HepG2 (cell line): ENCODE data around the gene BMP6. TPM values are rescaled to one million over a fixed set of nuclear protein-coding genes. Genes with fewer than 3 reads are reported as not detected.

Source experiments
- ATAC-seq: fragments of 200-7000 bp; cut with Tn5 transposase; 3 replicates; pipeline ENCODE4 v1.9.1; 2020; ENCODE audit warnings: mild to moderate bottlenecking, moderate library complexity
- BruUV-seq: library from RNA; stranded (reverse); fragments of 400-500 nt; replicated peaks from 2 replicates; lab custom pipeline; 2021; lab: Mats Ljungman, UMichigan
- CTCF ChIA-PET: fragments of 300-600 bp; formaldehyde crosslinking; extraction: SDS; loops from one replicate; lab custom pipeline; 2021; ENCODE audit warnings: low total read pairs, inconsistent platforms, low intra/inter-chr PET ratio; lab: Yijun Ruan, JAX
- POLR2A ChIA-PET: fragments of 350-600 bp; sonication (Branson Sonifier 250); formaldehyde crosslinking; loops from one replicate; lab custom pipeline; 2020; ENCODE audit warnings: antibody characterized with exemption, inconsistent platforms; lab: Yijun Ruan, JAX
- DNase-seq: peaks from one replicate; pipeline ENCODE4 v3.0.0-alpha.2; 2015; ENCODE audit warnings: low spot score
- FAIRE-seq: peaks from 3 replicates; lab custom pipeline; 2011; peaks lifted over from hg19 to GRCh38; lab: Jason Lieb, UNC
- H2AFZ ChIP-seq: one replicate; pipeline ENCODE4 v1.6.1; 2011; ENCODE audit warnings: low read length, inconsistent platforms
- H3K27ac ChIP-seq: fragments of 300-600 bp; 3 replicates; pipeline ENCODE4 v1.8.0; 2011; ENCODE audit warnings: mixed run types, mild to moderate bottlenecking, mixed read lengths, low read length, inconsistent platforms; ENCODE audit not compliant: insufficient read depth; ENCODE audit errors: extremely low read length
- H3K27me3 ChIP-seq, 2 experiments: fragments of 200-600 bp in 1 of 2; 2 replicates in 1 of 2; 3 replicates in 1 of 2; pipeline versions ENCODE4 v1.6.0 to v1.8.0; 2011; ENCODE audit warnings: low read length in 2 of 2, mild to moderate bottlenecking in 2 of 2, moderate library complexity in 2 of 2, inconsistent platforms in 1 of 2; ENCODE audit not compliant: insufficient read depth in 2 of 2, control insufficient read depth in 1 of 2
- H3K36me3 ChIP-seq, 2 experiments: fragments of 200-600 bp in 1 of 2; replicated peaks in 1 of 2; 2 replicates in 1 of 2; 3 replicates in 1 of 2; pipeline versions ENCODE4 v1.5.1 to v1.8.0; 2011; ENCODE audit warnings: low read length in 2 of 2, inconsistent platforms in 1 of 2; ENCODE audit not compliant: insufficient read depth in 2 of 2, control insufficient read depth in 1 of 2
- H3K4me1 ChIP-seq: 2 replicates; pipeline ENCODE4 v1.5.1; 2012; ENCODE audit warnings: low read length, inconsistent platforms; ENCODE audit not compliant: insufficient read depth
- H3K4me2 ChIP-seq: 2 replicates; pipeline ENCODE4 v1.6.0; 2011; ENCODE audit warnings: low read depth, low read length, inconsistent platforms
- H3K4me3 ChIP-seq, 3 experiments: fragments of 200-600 bp in 1 of 3; sonication (generic), shearing (Covaris generic) in 1 of 3; replicated peaks in 1 of 3; 2 replicates each; pipeline ENCODE4 v1.5.1; 2011 to 2016; ENCODE audit warnings: low read length in 3 of 3, inconsistent platforms in 2 of 3, low read depth in 2 of 3, mild to moderate bottlenecking in 2 of 3, control low read depth in 1 of 3, mixed read lengths in 1 of 3; ENCODE audit not compliant: insufficient read depth in 1 of 3
- H3K79me2 ChIP-seq: one replicate; pipeline ENCODE4 v1.6.1; 2011; ENCODE audit warnings: low read length, inconsistent platforms; ENCODE audit not compliant: insufficient read depth
- H3K9ac ChIP-seq: 2 replicates; pipeline ENCODE4 v1.6.0; 2011; ENCODE audit warnings: mild to moderate bottlenecking, low read depth, low read length, inconsistent platforms; ENCODE audit not compliant: insufficient read depth
- H3K9me3 ChIP-seq: 2 replicates; pipeline ENCODE4 v1.5.1; 2012; ENCODE audit warnings: mild to moderate bottlenecking, low read length
- H4K20me1 ChIP-seq: 2 replicates; pipeline ENCODE4 v1.6.0; 2011; ENCODE audit warnings: inconsistent platforms, mild to moderate bottlenecking, low read length, moderate library complexity; ENCODE audit not compliant: insufficient read depth
- FOXO4 ChIP-seq: sonication (generic); formaldehyde crosslinking; conservative IDR thresholded peaks from 2 replicates; pipeline ENCODE4 v1.8.1; 2023; ENCODE audit warnings: missing genetic modification reagents
- GABPB1 ChIP-seq: IDR thresholded peaks from 2 replicates; pipeline ENCODE4 v1.6.1; 2016; ENCODE audit warnings: mild to moderate bottlenecking, missing genetic modification reagents, moderate library complexity, missing compliant biosample characterization
- HMGA1 ChIP-seq: sonication (generic); formaldehyde crosslinking; conservative IDR thresholded peaks from 2 replicates; pipeline ENCODE4 v1.4.0; 2020; ENCODE audit warnings: missing genetic modification reagents
- MATR3 ChIP-seq: sonication (generic); formaldehyde crosslinking; IDR thresholded peaks from 2 replicates; pipeline ENCODE4 v1.4.0; 2020; ENCODE audit warnings: missing genetic modification reagents
- MAZ ChIP-seq, 2 experiments: sonication (generic) in 1 of 2; formaldehyde crosslinking in 1 of 2; IDR thresholded peaks; 2 replicates each; pipeline versions ENCODE4 v1.5.0 to v1.6.1; 2012 to 2020; ENCODE audit warnings: low read depth in 2 of 2, mild to moderate bottlenecking in 2 of 2, borderline replicate concordance in 1 of 2, improper control_type of control experiment in 1 of 2, low read length in 1 of 2, missing genetic modification reagents in 1 of 2, moderate library complexity in 1 of 2
- NR2F1 ChIP-seq, 2 experiments: fragments of 450-650 bp in 1 of 2; formaldehyde crosslinking in 1 of 2; IDR thresholded peaks; 2 replicates each; pipeline versions ENCODE4 v1.5.0 to v1.6.1; 2016 to 2020; ENCODE audit warnings: mild to moderate bottlenecking in 1 of 2, missing compliant biosample characterization in 1 of 2, missing genetic modification reagents in 1 of 2, moderate library complexity in 1 of 2
- PBX3 ChIP-seq: sonication (generic); formaldehyde crosslinking; IDR thresholded peaks from 2 replicates; pipeline ENCODE4 v1.8.1; 2023; ENCODE audit warnings: missing genetic modification reagents, inconsistent platforms, borderline replicate concordance
- RARG ChIP-seq: sonication (generic); formaldehyde crosslinking; IDR thresholded peaks from 2 replicates; pipeline ENCODE4 v1.4.0; 2020; ENCODE audit warnings: low read depth, mild to moderate bottlenecking, missing genetic modification reagents
- SAFB2 ChIP-seq: sonication (generic); formaldehyde crosslinking; IDR thresholded peaks from 2 replicates; pipeline ENCODE4 v1.5.1; 2020; ENCODE audit warnings: missing genetic modification reagents, low read depth, mild to moderate bottlenecking, borderline replicate concordance
- SRSF1 ChIP-seq: fragments of 200-400 bp; formaldehyde crosslinking; optimal IDR thresholded peaks from 2 replicates; pipeline ENCODE3; 2017; ENCODE audit warnings: mild to moderate bottlenecking, low read depth, low read length, moderate library complexity
- SRSF4 ChIP-seq: fragments of 200-400 bp; formaldehyde crosslinking; IDR thresholded peaks from one replicate; pipeline ENCODE4 v1.6.1; 2018; ENCODE audit warnings: mild to moderate bottlenecking, low read depth, low read length, moderate library complexity; ENCODE audit not compliant: poor library complexity, severe bottlenecking
- TAF1 ChIP-seq: sonication (generic); formaldehyde crosslinking; IDR thresholded peaks from 2 replicates; pipeline ENCODE4 v1.4.0; 2020; ENCODE audit warnings: missing genetic modification reagents
- TOPORS ChIP-seq: sonication (generic); formaldehyde crosslinking; IDR thresholded peaks from 2 replicates; pipeline ENCODE4 v1.8.0; 2023; ENCODE audit warnings: mild to moderate bottlenecking, missing genetic modification reagents
- ZNF101 ChIP-seq: sonication (generic); formaldehyde crosslinking; IDR thresholded peaks from 2 replicates; pipeline ENCODE4 v1.4.0; 2020; ENCODE audit warnings: mild to moderate bottlenecking, low read depth, missing genetic modification reagents, borderline replicate concordance
- ZNF17 ChIP-seq: sonication (generic); formaldehyde crosslinking; IDR thresholded peaks from 2 replicates; pipeline ENCODE4 v1.5.0; 2020; ENCODE audit warnings: mild to moderate bottlenecking, missing genetic modification reagents
- ZNF207 ChIP-seq: fragments of 450-650 bp; IDR thresholded peaks from 2 replicates; pipeline ENCODE4 v1.6.1; 2016; ENCODE audit warnings: antibody characterized with exemption, borderline replicate concordance
- ZNF460 ChIP-seq: sonication (generic); formaldehyde crosslinking; IDR thresholded peaks from 2 replicates; pipeline ENCODE4 v1.5.1; 2020; ENCODE audit warnings: missing genetic modification reagents, mild to moderate bottlenecking, borderline replicate concordance
- ZNF619 ChIP-seq: sonication (generic); formaldehyde crosslinking; IDR thresholded peaks from 2 replicates; pipeline ENCODE4 v1.4.0; 2020; ENCODE audit warnings: mild to moderate bottlenecking, missing genetic modification reagents
- WGBS: methylation state at CpG from one replicate; pipeline ENCODE4 v1.1.6; 2017; ENCODE audit warnings: low lambda C conversion rate; 5-methylcytosine and 5-hydroxymethylcytosine counted together
- in situ Hi-C: cut with HindIII; loops from 2 replicates; pipeline ENCODE4 v1.10.0; 2017; ENCODE audit warnings: low pct_unique_long_range_greater_than_20kb; ENCODE audit not compliant: extremely low pct_ligation_motif_present
- intact Hi-C: fragments of 100-400 bp; cut with micrococcal nuclease; formaldehyde crosslinking; loops from one replicate; pipeline ENCODE4 v1.10.0; 2022; ENCODE audit not compliant: unreplicated experiment
- polyA plus RNA-seq, 8 experiments: library from polyadenylated mRNA; depleted of rRNA in 3 of 8; stranded (reverse) in 7 of 8; unstranded in 1 of 8; fragments of >200 nt; fragmentation: Illumina TruSeq in 4 of 8; extraction: Trizol in 4 of 8; gene quantifications; 2 replicates each; pipeline versions ENCODE4 v1.2.1 to v1.2.3, GENCODE V29; 2011 to 2016; ENCODE audit warnings: low read depth in 4 of 8, missing spikeins in 1 of 8, mixed read lengths in 1 of 8; ENCODE audit not compliant: insufficient read depth in 1 of 8
- total RNA-seq, 5 experiments: library from RNA; depleted of rRNA; stranded (reverse); fragments of >200 nt; fragmentation: Illumina TruSeq; extraction: Trizol; gene quantifications; 2 replicates each; pipeline ENCODE4 v1.2.3, GENCODE V29; 2016; ENCODE audit warnings: low read depth in 1 of 5
- TF ChIP-seq, protein P1 (sequence below): sonication (generic); formaldehyde crosslinking; IDR thresholded peaks from 2 replicates; pipeline ENCODE4 v1.4.0; 2020; ENCODE audit warnings: mild to moderate bottlenecking, missing genetic modification reagents, borderline replicate concordance

Gene BMP6
- total and polyA plus RNA-seq, 2 of the 13 experiments (the other 11 are each of a cell fraction or from before 2014, with no cell fraction given), result 0.09 to 0.18 TPM

DNA sequence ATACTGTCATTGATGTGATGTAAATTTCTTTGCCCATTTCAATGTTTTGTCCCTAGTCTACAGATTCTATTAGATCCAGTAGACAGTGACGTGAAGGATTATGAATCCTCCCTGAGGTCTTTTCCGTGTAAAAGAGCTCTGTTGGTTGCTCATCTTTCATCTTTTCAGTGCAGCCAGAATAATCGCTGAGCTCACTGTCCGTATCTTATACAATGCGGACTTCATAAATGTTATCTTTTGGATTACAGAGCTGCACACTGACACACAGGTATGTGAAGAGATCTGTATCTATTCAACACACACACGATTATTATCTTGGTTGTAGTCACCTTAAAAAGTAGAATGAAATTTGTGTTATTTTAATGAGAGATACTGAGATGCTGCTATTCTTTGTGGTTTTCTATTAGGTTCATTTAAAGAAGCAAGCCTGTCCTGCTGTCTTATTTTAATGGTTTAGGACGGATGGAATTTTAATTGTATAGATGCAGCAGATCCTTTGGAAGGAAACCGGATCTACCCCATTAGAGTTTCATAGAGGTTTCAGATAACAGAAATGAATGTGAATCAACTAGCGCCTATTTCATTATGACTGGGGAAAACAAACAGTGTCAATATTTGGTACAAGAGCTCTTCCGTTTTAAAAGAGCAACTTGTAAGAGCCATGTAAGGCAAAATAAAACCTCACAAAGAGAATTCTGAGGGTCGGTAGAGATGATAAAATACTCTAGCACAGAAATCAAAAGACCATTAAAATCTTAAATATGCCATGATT, 79.4 kb downstream of the BMP6 start (continued):
- TF ChIP-seq ZNF17 (CRISPR knock-in tag), result no peak
- TF ChIP-seq, protein P1, sequence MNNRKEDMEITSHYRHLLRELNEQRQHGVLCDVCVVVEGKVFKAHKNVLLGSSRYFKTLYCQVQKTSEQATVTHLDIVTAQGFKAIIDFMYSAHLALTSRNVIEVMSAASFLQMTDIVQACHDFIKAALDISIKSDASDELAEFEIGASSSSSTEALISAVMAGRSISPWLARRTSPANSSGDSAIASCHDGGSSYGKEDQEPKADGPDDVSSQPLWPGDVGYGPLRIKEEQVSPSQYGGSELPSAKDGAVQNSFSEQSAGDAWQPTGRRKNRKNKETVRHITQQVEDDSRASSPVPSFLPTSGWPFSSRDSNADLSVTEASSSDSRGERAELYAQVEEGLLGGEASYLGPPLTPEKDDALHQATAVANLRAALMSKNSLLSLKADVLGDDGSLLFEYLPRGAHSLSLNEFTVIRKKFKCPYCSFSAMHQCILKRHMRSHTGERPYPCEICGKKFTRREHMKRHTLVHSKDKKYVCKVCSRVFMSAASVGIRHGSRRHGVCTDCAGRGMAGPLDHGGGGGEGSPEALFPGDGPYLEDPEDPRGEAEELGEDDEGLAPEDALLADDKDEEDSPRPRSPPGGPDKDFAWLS (CRISPR knock-in tag), result no peak
- no peak for TF ChIP-seq MAZ (IDR thresholded peaks at IDR 0.05; ENCODE audit: borderline replicate concordance, low read depth, low read length)
- no peak for TF ChIP-seq MAZ (CRISPR knock-in tag; IDR thresholded peaks at IDR 0.05; ENCODE audit: low read depth)
- no peak for TF ChIP-seq FOXO4 (CRISPR knock-in tag)
- no peak for TF ChIP-seq SAFB2 (CRISPR knock-in tag)
- TF ChIP-seq RARG (CRISPR knock-in tag), result no peak
- TF ChIP-seq ZNF460 (CRISPR knock-in tag), result no peak
- TF ChIP-seq HMGA1, result no peak
- TF ChIP-seq, all 625 proteins: peak for 0

- 5% methylated on average over 6 of the region's 6 CpGs for WGBS
- H3K36me3 ChIP-seq, result no peaks in the 10 kb centered on the region
- in situ Hi-C loops, result no loop called here
- no peaks in the 10 kb centered on the region for H3K4me1 ChIP-seq
- no peak overlapping the region for H3K27ac ChIP-seq
- no peak for DNase-seq
- no peaks in the 10 kb centered on the region for H3K79me2 ChIP-seq
- peaks cover under 1 to 33% of the 10 kb centered on the region in 2 experiments; a peak in 4 of 5 replicates for H3K27me3 ChIP-seq
- no peak for ATAC-seq
- no peak overlapping the region for H3K4me2 ChIP-seq
- FAIRE-seq, result no peak
- H3K9me3 ChIP-seq, result no peaks in the 10 kb centered on the region
- BruUV-seq, result no TSS peak
- POLR2A ChIA-PET, result no interaction called here
- CTCF ChIA-PET, result no interaction called here
- H2AFZ ChIP-seq, result no peak overlapping the region
- H3K4me3 ChIP-seq, result no peak overlapping the region
- intact Hi-C loops, result no loop called here
- H4K20me1 ChIP-seq, result no peaks in the 10 kb centered on the region
- no peak overlapping the region for H3K9ac ChIP-seq
- TF ChIP-seq TOPORS (CRISPR knock-in tag), result no peak
- no peak for TF ChIP-seq MATR3 (CRISPR knock-in tag)
- TF ChIP-seq SRSF1, result no peak
- TF ChIP-seq GABPB1 (CRISPR knock-in tag), result no peak
- no peak for TF ChIP-seq ZNF207
- TF ChIP-seq ZNF619 (CRISPR knock-in tag), result no peak
- TF ChIP-seq NR2F1 (CRISPR knock-in tag; IDR thresholded peaks at IDR 0.05), result no peak
- TF ChIP-seq SRSF4, result no peak
- no peak for TF ChIP-seq ZNF101 (CRISPR knock-in tag)
- TF ChIP-seq PBX3, result no peak
- no peak for TF ChIP-seq TAF1 (CRISPR knock-in tag)
Measured at GRCh38 chr6:7805850-7806214, 79.9 kb downstream of the BMP6 start.
